Activated CD4-positive, alpha-beta memory T cell treated with anti-CD3 and anti-CD28 coated beads, Interleukin-2, amount 10 ng/mL, durations not matched to agents 7 days and 5 days (primary cell): ENCODE results near the gene ANKRD18B. TPM values are rescaled to one million over a fixed set of nuclear protein-coding genes. Genes with fewer than 3 reads are reported as not detected.
"Not testable (repeated sequence)": the region's sequence is repeated elsewhere in the genome, so short reads cannot be mapped to it uniquely, and the experiment has no call there.

Experiments
- CTCF ChIA-PET: fragments of 350-600 bp; sonication (Branson Sonifier 250); formaldehyde crosslinking; loops from one replicate; lab custom pipeline; 2021; ENCODE audit warnings: antibody characterized with exemption, inconsistent platforms; lab: Charles Lee
- POLR2A ChIA-PET: fragments of 350-600 bp; sonication (Branson Sonifier 250); formaldehyde crosslinking; loops from one replicate; lab custom pipeline; 2021; ENCODE audit warnings: antibody characterized with exemption; lab: Charles Lee
- DNase-seq: peaks from one replicate; pipeline ENCODE4 v3.0.0-alpha.2; 2020
- H3K27ac Mint-ChIP-seq: one replicate; pipeline ENCODE4 v1.8.0; 2021; ENCODE audit warnings: mild to moderate bottlenecking, mixed read lengths
- H3K27me3 Mint-ChIP-seq: one replicate; pipeline ENCODE4 v1.8.0; 2021; ENCODE audit warnings: mixed read lengths
- H3K36me3 Mint-ChIP-seq: one replicate; pipeline ENCODE4 v1.8.0; 2021; ENCODE audit warnings: low read depth, mixed read lengths
- H3K4me1 Mint-ChIP-seq: one replicate; pipeline ENCODE4 v1.8.0; 2021; ENCODE audit warnings: mixed read lengths
- H3K4me3 Mint-ChIP-seq: one replicate; pipeline ENCODE4 v1.8.0; 2021; ENCODE audit warnings: mild to moderate bottlenecking, mixed read lengths
- H3K9me3 Mint-ChIP-seq: one replicate; pipeline ENCODE4 v1.8.0; 2021; ENCODE audit warnings: mixed read lengths
- total RNA-seq, 2 experiments: library from RNA; stranded (reverse); gene quantifications; one replicate each; pipeline ENCODE4 v1.2.3, GENCODE V29; 2021

The ANKRD18B gene
- total RNA-seq, 2 experiments from 2014 or later, result 1.1 to 2.1 TPM

- H3K27ac Mint-ChIP-seq, result peak overlapping the region; percentile 88
- DNase-seq, H3K27me3 Mint-ChIP-seq, H3K9me3 Mint-ChIP-seq, CTCF ChIA-PET, H3K4me3 Mint-ChIP-seq, H3K4me1 Mint-ChIP-seq, POLR2A ChIA-PET, H3K36me3 Mint-ChIP-seq: not testable (repeated sequence)
Observed at GRCh38 chr9:33597386-33597785, 73.3 kb downstream of the ANKRD18B start.

GRCh38 chr9:33598796-33599379 is 74.8 kb downstream of the ANKRD18B start:
- H3K4me3 Mint-ChIP-seq, H3K9me3 Mint-ChIP-seq, H3K27me3 Mint-ChIP-seq, DNase-seq, POLR2A ChIA-PET, H3K27ac Mint-ChIP-seq, CTCF ChIA-PET, H3K4me1 Mint-ChIP-seq, H3K36me3 Mint-ChIP-seq: not testable (repeated sequence)

GRCh38 chr9:33600911-33601310 is 76.9 kb downstream of the ANKRD18B start:
- POLR2A ChIA-PET, H3K9me3 Mint-ChIP-seq, H3K27ac Mint-ChIP-seq, H3K4me1 Mint-ChIP-seq, DNase-seq, H3K27me3 Mint-ChIP-seq, H3K4me3 Mint-ChIP-seq, H3K36me3 Mint-ChIP-seq, CTCF ChIA-PET: not testable (repeated sequence)

GRCh38 chr9:33604249-33604648 is 80.2 kb downstream of the ANKRD18B start:
- H3K27ac Mint-ChIP-seq, H3K36me3 Mint-ChIP-seq, DNase-seq, POLR2A ChIA-PET, H3K4me1 Mint-ChIP-seq, H3K9me3 Mint-ChIP-seq, H3K4me3 Mint-ChIP-seq: not testable (repeated sequence)
- H3K27me3 Mint-ChIP-seq, result peaks cover 17% of the 10 kb centered on the region
- CTCF ChIA-PET, result interaction anchor here (0.6 to 0.8 kb wide), 3 partner anchors 116 to 317 kb away, joined by 3 read pairs; no protein-coding TSS in a partner anchor

GRCh38 chr9:33604936-33605335 is 80.9 kb downstream of the ANKRD18B start:
- POLR2A ChIA-PET, DNase-seq, H3K4me3 Mint-ChIP-seq, CTCF ChIA-PET, H3K36me3 Mint-ChIP-seq, H3K9me3 Mint-ChIP-seq, H3K27ac Mint-ChIP-seq, H3K4me1 Mint-ChIP-seq: not testable (repeated sequence)
- H3K27me3 Mint-ChIP-seq, result peaks cover 21% of the 10 kb centered on the region

- no peaks in the 10 kb centered on the region for H3K4me1 Mint-ChIP-seq
- H3K4me3 Mint-ChIP-seq, result no peak overlapping the region
- H3K36me3 Mint-ChIP-seq, result no peaks in the 10 kb centered on the region
- ChIA-PET POLR2A (no interaction called here), CTCF (interaction anchor here (1.1 to 2.7 kb wide), 2 partner anchors 10 to 12 kb away, joined by 4 to 11 read pairs; no protein-coding TSS in a partner anchor)
- H3K9me3 Mint-ChIP-seq, result no peaks in the 10 kb centered on the region
- no peak overlapping the region for H3K27ac Mint-ChIP-seq
- peaks cover 51% of the 10 kb centered on the region for H3K27me3 Mint-ChIP-seq
- DNase-seq, result no peak
Observed at GRCh38 chr9:33611358-33611757, 87.3 kb downstream of the ANKRD18B start.

GRCh38 chr9:33612410-33612809 is 88.4 kb downstream of the ANKRD18B start:
- H3K4me3 Mint-ChIP-seq, DNase-seq, H3K9me3 Mint-ChIP-seq, POLR2A ChIA-PET, H3K36me3 Mint-ChIP-seq, H3K27ac Mint-ChIP-seq, H3K4me1 Mint-ChIP-seq: not testable (repeated sequence)
- peaks cover 54% of the 10 kb centered on the region for H3K27me3 Mint-ChIP-seq
- CTCF ChIA-PET, result interaction anchor here (2.7 kb wide), 1 partner anchor 11 kb away, joined by 11 read pairs; no protein-coding TSS in a partner anchor

- POLR2A ChIA-PET, result no interaction called here
Observed at GRCh38 chr9:33614001-33614687, 90.1 kb downstream of the ANKRD18B start.

GRCh38 chr9:33618370-33618769 is 94.3 kb downstream of the ANKRD18B start:
- H3K36me3 Mint-ChIP-seq, H3K4me3 Mint-ChIP-seq, H3K27ac Mint-ChIP-seq, DNase-seq, H3K4me1 Mint-ChIP-seq, POLR2A ChIA-PET, H3K9me3 Mint-ChIP-seq: not testable (repeated sequence)
- CTCF ChIA-PET, result interaction anchor here (0.9 kb wide), 1 partner anchor 106 kb away, joined by 3 read pairs; no protein-coding TSS in a partner anchor
- H3K27me3 Mint-ChIP-seq, result peaks cover 51% of the 10 kb centered on the region

More at GRCh38 chr9:33614001-33614687, 90.1 kb downstream of the ANKRD18B start:
- no peaks in the 10 kb centered on the region for H3K36me3 Mint-ChIP-seq
- H3K27me3 Mint-ChIP-seq, result peaks cover 50% of the 10 kb centered on the region
- no peaks in the 10 kb centered on the region for H3K9me3 Mint-ChIP-seq
- H3K27ac Mint-ChIP-seq, result no peak overlapping the region
- no peaks in the 10 kb centered on the region for H3K4me1 Mint-ChIP-seq
- DNase-seq, result no peak
- CTCF ChIA-PET, result no interaction called here
- H3K4me3 Mint-ChIP-seq, result no peak overlapping the region

- no peak overlapping the region for H3K27ac Mint-ChIP-seq
- ChIA-PET POLR2A (no interaction called here), CTCF (interaction anchor here (0.6 to 11.5 kb wide), 3 partner anchors 102 to 389 kb away, joined by 4 to 248 read pairs (median 4); no protein-coding TSS in a partner anchor)
- H3K4me1 Mint-ChIP-seq, result peaks cover 7% of the 10 kb centered on the region
- H3K27me3 Mint-ChIP-seq, result peaks cover 52% of the 10 kb centered on the region
- no peak for DNase-seq
- H3K4me3 Mint-ChIP-seq, result no peak overlapping the region
- no peaks in the 10 kb centered on the region for H3K9me3 Mint-ChIP-seq
- no peaks in the 10 kb centered on the region for H3K36me3 Mint-ChIP-seq
Observed at GRCh38 chr9:33619666-33620404, 95.8 kb downstream of the ANKRD18B start.

GRCh38 chr9:33620738-33621439 is 96.8 kb downstream of the ANKRD18B start:
- Mint-ChIP-seq H3K27me3 (peaks cover 48% of the 10 kb centered on the region), H3K4me3 (no peak overlapping the region), H3K36me3 (no peaks in the 10 kb centered on the region), H3K9me3 (no peaks in the 10 kb centered on the region), H3K4me1 (peaks cover 7% of the 10 kb centered on the region), H3K27ac (no peak overlapping the region)
- POLR2A ChIA-PET, result no interaction called here
- no peak for DNase-seq
- CTCF ChIA-PET, result interaction anchor here (0.6 to 11.5 kb wide), 3 partner anchors 9 to 388 kb away, joined by 4 to 248 read pairs (median 4); no protein-coding TSS in a partner anchor
